Left kidney (tissue), 8 donors: ENCODE results near the gene DLG5. TPM values are rescaled to one million over a fixed set of nuclear protein-coding genes. Genes with fewer than 3 reads are reported as not detected.

ENCODE experiments used
- DNase-seq: peaks from one replicate; pipeline ENCODE4 v3.0.0-alpha.2; 2013
- long read RNA-seq, 8 donors: transcript quantifications; one replicate each; lab custom pipeline, GENCODE V29; 2026
- polyA plus RNA-seq: library from polyadenylated mRNA; unstranded; fragments of 120-200 nt; gene quantifications from one replicate; pipeline ENCODE4 v1.2.1, GENCODE V29; 2013; ENCODE audit not compliant: insufficient read length

Gene DLG5
- 51.4 TPM for polyA plus RNA-seq
- long read RNA-seq, donor 1, partial matches to known transcripts: 6 of 7 reads
- long read RNA-seq, donor 1, other reads (novel, unspliced or antisense): 0 of 7 reads
- long read RNA-seq, donor 2, partial matches to known transcripts: 0 of 3 reads
- long read RNA-seq, donor 2, other reads (novel, unspliced or antisense): 0 of 3 reads
- long read RNA-seq, donor 3, partial matches to known transcripts: 0 of 2 reads
- long read RNA-seq, donor 3, other reads (novel, unspliced or antisense): 0 of 2 reads
- long read RNA-seq, donor 4: 0 reads
- long read RNA-seq, donor 5, full-length matches to known transcripts: 3 of 3 reads
- long read RNA-seq, donor 5, partial matches to known transcripts: 0 of 3 reads
- long read RNA-seq, donor 5, other reads (novel, unspliced or antisense): 0 of 3 reads
- long read RNA-seq, donor 6: 0 reads
- long read RNA-seq, donor 7, full-length matches to known transcripts: 2 of 13,165 reads
- long read RNA-seq, donor 7, partial matches to known transcripts: 12,136 of 13,165 reads
- long read RNA-seq, donor 7, other reads (novel, unspliced or antisense): 1,027 of 13,165 reads
- long read RNA-seq, donor 8, full-length matches to known transcripts: 2 of 2 reads
- long read RNA-seq, donor 8, partial matches to known transcripts: 0 of 2 reads
- long read RNA-seq, donor 8, other reads (novel, unspliced or antisense): 0 of 2 reads

DNA sequence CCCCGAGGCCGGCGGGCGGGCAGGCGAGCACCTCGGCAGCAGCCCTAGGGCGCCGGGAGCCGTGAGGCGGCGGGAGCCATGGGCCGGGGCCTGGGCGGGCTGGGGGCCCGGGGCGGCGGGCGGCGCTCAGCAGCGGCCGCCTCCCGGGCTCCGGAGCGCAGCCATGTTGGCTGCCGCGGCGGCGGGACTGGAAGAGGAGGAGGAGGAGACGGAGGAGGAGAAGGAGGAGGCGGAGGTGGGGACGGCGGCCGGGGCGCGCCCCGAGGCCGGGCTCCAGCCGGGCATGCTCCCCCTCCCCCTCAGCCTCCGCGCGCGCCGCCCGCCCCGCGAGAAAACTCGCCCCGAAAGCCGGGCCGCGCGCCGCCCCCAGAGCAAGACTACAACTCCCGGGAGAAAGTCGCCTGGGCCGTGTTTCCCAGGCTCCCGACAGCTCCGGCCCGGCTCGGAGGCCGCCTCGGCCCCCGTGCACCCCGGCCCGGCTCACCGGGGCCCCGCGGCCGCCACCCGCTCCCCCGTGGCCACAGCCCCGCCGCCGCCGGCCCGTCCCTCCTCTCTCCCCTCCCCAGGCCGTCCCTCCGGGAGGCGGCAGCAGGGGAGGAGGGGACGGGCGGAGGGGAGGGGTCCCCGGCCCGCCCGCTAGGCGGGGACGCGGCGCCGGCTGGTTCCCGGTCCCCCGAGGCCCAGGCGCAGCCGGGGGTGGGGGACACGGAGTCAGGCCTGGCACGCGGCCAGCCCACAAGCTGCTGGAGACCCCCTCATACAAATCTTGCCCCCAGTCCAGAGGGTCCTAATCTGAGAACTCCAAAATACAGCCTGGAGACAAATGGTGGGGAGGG lies at the start of gene DLG5:
DLG5 (minus strand) TSS at position 190 of the 836 bp plus-strand sequence. CDS start 235 bp downstream, outside the sequence.
- no peak for DNase-seq

DNA sequence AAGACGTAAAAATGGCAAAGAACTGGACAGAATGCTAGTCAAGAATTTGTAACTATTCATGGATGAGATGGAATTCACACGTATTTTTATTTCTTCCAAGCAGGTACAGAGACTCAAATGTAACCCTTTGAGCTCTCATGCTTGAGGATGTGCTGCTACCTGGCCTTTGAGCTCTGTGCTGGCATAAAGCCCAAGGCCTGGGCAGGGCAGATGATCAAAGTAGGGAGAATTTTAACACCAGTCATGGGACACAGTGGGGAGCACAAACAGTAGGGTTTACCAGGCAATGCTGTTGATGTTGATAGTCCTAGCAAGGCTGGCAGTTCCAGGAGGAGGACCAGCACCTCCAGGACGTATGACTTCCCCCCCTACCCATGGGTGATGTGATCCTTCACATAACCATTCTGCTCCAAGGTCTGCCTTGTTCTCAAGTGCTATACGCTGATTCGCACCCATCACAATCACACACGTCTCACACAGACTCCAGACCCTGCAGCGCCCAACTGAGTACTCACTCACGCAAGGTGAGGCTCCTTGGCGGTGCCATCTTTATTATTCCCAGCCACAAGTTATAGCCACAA lies 48.6 kb upstream of the DLG5 start:
- DNase-seq: no peak

- DNase-seq: no peak
Observed at GRCh38 chr10:77974396-77975074, 48.0 kb upstream of the DLG5 start.

- no peak for DNase-seq
Observed at GRCh38 chr10:77973276-77973675, 46.7 kb upstream of the DLG5 start.

DNA sequence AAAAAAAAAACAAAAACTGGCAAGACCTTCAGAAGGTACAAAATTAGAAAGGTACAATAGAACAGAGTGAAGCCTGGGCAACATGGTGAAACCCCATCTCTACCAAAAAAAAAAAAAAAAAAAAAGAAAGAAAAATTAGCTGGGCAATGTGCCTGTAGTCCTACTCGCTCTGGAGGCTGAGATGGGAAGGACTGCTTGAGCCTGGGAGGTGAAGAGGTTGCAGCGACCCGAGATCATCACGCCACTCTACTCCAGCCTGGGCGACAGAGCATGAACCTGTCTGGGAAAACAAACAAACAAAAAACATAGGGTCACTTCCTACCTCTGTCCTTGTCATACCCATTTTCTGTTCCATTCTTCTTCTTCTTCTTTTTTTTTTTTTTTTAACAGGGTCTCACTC lies 45.6 kb upstream of the DLG5 start:
- no peak for DNase-seq

- no peak for DNase-seq
Observed at GRCh38 chr10:77971804-77972144, 45.2 kb upstream of the DLG5 start.

GRCh38 chr10:77970869-77971803 lies 44.6 kb upstream of the DLG5 start:
- DNase-seq: peak; percentile 72

DNA sequence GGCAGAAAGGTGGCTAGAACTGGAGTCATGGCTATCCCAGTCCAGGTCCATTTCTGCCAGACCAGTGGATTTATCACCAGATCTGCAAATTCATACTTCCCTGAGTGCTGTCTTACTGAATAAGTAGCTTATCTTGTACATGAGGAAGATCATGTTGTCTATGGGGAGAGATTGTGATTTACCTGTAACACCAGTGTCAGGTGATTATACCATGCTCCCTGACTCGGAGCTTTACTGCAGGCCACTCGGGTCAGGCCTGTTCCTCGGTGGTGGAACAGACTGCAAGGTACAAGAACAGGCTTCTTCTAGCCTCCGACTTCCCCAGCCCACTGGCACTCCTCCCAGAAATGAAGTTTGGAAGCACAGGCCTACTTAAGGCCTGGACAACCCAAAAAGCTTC lies 42.6 kb upstream of the DLG5 start:
- no peak for DNase-seq

DNA sequence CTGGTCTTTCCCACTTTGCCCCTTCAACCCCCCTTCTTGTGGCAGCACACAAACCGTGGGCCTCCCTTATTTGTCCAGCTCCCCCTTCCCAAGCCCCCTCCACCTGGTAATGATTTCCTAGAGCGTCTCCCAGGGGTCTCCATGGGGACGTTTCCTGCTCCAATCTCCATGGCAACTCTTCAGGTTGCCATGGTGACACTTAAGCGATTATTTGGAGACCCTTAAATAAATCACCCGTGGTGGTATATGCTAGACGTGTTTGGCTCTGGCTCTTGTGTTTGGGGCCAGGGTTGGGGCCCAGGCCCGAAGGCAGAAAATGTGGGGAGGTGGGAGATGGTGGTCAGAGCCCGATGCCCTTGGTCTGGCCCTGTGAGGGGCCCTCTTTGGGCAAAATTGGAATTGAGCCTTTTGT lies 41.1 kb upstream of the DLG5 start:
- DNase-seq: peak; percentile 81

- DNase-seq: no peak
Observed at GRCh38 chr10:77965294-77965693, 38.7 kb upstream of the DLG5 start.

GRCh38 chr10:77964811-77965210 lies 38.3 kb upstream of the DLG5 start:
- no peak for DNase-seq

GRCh38 chr10:77963901-77964300 lies 37.3 kb upstream of the DLG5 start:
- no peak for DNase-seq

DNA sequence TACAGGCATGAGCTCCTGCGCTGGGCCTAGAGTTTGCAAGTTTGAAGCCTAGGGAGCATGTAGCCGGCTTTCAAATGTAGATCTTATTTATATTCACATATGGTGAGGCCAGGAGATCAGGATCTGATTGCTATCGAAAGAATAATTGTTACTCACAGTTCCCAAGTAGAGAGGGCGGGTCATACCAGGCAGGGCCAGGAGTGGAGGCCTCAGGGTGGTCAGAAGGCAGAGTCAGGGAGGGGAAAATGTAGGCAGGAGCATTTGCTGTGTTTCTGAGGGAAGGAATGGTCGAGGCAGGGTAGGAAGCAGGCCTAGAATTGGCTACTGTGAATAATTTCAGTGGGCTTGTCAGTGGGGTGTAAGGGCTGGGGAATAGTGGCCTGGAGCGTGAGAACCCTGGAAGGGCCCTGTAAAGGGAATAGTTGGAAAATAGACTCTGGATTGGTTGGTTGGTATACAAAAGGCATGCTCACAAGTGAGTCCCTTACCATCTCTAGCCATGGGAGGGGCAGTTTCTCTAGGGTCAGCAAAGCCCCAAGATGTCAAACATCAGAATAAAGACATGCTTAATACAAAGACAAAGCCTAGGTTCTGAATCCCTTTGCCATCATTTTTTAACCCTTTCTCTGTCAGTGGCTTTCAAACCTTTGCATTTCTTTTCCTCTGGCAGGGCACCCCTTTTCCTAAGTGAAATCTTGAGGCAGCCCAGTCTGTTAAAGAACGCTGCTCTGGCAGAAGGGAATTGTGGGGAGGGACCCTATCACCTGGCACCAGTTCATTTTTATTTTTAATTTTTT lies 36.0 kb upstream of the DLG5 start:
- no peak for DNase-seq

DNA sequence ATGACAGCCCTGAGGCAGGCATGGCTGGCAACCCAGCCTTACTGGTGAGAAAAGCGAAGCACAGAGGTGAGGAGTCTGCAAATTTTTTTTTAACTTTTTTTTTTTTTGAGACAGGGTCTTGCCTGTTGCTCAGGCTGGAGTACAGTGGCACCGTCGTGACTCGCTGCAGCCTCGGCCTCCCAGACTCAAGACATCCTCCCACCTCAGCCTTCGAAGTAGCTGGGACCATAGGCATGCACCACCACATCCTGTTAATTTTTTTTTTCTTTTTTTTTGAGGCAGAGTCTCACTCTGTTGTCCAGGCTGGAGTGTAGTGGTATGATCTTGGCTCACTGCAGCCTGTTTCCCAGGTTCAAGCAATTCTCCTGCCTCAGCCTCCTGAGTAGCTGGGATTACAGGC lies 35.1 kb upstream of the DLG5 start:
- no peak for DNase-seq

- no peak for DNase-seq
Observed at GRCh38 chr10:77960829-77961329, 34.3 kb upstream of the DLG5 start.

- no peak for DNase-seq
Observed at GRCh38 chr10:77959887-77960455, 33.4 kb upstream of the DLG5 start.

GRCh38 chr10:77959384-77959783 lies 32.8 kb upstream of the DLG5 start:
- no peak for DNase-seq

- DNase-seq: no peak
Observed at GRCh38 chr10:77955136-77955535, 28.6 kb upstream of the DLG5 start.

- DNase-seq: no peak
Observed at GRCh38 chr10:77949167-77949566, 22.6 kb upstream of the DLG5 start.
